Hypothalamus (tissue), 51 donors: ENCODE measurements around the gene DSCAML1.

Experiments used
- DNase-seq, 51 donors: peaks; one replicate each; lab custom pipeline; 2025; lab: John Stamatoyannopoulos, UW

DSCAML1 gene

GRCh38 chr11:117380676-117381075, 416.3 kb downstream of the DSCAML1 start:
- no peak for DNase-seq

GRCh38 chr11:117378976-117379865, 417.8 kb downstream of the DSCAML1 start:
- DNase-seq = no peak
